ENCODE data around the gene RHBDF1. TPM values are rescaled to one million over a fixed set of nuclear protein-coding genes. Genes with fewer than 3 reads are reported as not detected.
"Not testable (repeated sequence)": the region's sequence is repeated elsewhere in the genome, so short reads cannot be mapped to it uniquely, and the experiment has no call there.

RHBDF1 gene
- total RNA-seq, 8 experiments from 2014 or later: 2.5 to 22.4 (median 14.1) TPM

DNA sequence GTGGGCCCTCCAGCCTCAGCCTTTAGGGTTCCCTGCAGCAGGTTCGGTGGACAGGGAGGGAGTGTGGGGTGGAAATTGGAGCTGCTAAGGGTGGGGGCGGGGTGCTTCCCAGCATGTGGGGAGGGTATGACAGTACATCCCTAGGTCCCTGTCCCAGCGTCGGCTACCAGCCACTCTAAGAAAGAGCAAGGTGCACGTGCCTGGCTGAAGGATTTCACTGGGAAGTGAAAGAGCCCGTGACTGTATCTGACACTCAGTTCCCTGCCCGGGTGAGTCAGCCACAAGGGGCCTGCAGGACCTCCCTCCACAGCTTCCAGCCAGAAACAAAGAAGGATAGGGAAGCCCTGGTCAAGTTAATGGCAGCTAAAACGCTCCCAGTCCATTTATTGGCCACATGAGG, 14.7 kb downstream of the RHBDF1 start:
- no peak overlapping the region for H3K4me3 ChIP-seq
- no peak for ATAC-seq (replicated peaks in 6 of 8)
- in situ Hi-C loops (cut with MboI; ENCODE audit: low pct_unique_long_range_greater_than_20kb in 2 of 9, low sequenced_read_pairs in 9 of 9, unreplicated experiment in 9 of 9): no loop called here
- peaks cover 4 to 5% of the 10 kb centered on the region in 2 donors for H3K4me1 ChIP-seq (replicated peaks in 1 of 2)
- WGBS, 10 experiments: 70 to 100% (median 90%) methylated on average over 1 to 3 of the region's 8 CpGs; no CpG with 5 or more reads in 5 of the 10 experiments
- H3K27ac ChIP-seq: no peak overlapping the region

DNA sequence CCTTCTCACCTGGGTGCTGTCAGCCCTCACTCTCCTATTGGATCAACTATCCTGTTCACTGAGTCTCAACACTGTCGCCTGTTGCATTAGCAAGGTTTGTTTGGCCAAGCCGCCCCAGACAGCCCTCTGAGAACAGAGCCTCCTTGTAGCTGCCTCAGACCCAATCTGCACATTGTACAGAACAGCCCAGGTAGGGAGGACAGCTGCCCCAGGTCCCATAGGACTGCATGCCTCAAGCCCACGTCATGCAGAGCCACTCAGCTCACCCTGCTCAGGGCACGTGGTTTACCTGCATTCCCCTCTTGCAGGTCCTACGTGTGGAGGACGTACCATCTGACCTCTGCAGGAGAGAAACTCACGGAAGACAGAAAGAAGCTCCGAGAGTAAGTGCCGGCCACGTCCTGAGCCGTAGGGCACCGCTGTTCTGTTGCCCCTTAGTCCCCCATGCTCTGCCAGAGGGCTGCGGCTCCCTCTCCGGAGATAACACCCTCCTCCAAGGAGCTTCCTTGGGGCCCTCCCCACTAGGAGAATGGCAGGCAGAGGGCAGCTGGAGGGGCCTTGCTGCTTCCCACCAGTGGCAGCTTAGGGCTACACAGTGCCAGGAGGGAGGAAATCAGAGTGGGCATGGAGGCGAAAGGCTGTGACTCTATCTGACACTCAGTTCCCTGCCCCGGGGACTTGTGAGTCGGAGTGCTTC, 16.1 kb downstream of the RHBDF1 start:
- Histone ChIP-seq H3K4me1 (replicated peaks in 1 of 2) (peaks cover 4 to 5% of the 10 kb centered on the region in 2 donors), H3K27ac (no peak overlapping the region), H3K4me3 (no peak overlapping the region)
- in situ Hi-C loops (cut with MboI; ENCODE audit: low pct_unique_long_range_greater_than_20kb in 2 of 9, low sequenced_read_pairs in 9 of 9, unreplicated experiment in 9 of 9): no loop called here
- no peak for ATAC-seq (replicated peaks in 6 of 8)
- 72 to 100% (median 90%) methylated on average over 3 to 14 of the region's 17 CpGs; no CpG with 5 or more reads in 5 of the 10 experiments for WGBS, 10 experiments

DNA sequence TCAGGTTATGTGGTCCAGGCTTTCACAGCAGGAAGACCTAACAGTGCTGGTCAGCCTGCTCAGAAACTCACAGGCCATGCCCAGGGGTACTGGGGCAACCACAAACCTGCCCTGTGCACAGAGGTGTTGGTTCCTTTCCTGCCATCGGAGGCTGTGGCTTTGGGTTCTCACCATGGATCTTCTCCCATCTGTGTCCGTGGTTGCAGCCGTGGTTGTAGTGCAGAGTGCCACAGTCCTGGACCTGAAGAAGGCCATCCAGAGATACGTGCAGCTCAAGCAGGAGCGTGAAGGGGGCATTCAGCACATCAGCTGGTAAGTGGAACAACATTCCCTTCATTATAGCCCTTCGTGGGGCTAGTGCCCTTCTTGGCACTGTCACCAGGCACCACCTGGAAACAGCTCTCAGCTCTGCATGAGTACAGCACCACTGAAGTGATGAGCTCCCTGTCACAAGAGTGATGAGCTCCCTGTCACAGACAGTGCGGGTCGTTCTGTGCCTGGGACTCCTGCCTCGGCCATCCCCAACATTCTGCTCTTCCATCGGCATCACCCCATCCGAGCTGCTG, 16.8 kb downstream of the RHBDF1 start:
- ATAC-seq (replicated peaks in 6 of 8): no peak
- WGBS, 10 experiments: 82 to 100% (median 97%) methylated on average over 2 to 5 of the region's 11 CpGs; no CpG with 5 or more reads in 6 of the 10 experiments
- in situ Hi-C loops (cut with MboI; ENCODE audit: low pct_unique_long_range_greater_than_20kb in 2 of 9, low sequenced_read_pairs in 9 of 9, unreplicated experiment in 9 of 9): no loop called here
- Histone ChIP-seq H3K4me1 (replicated peaks in 1 of 2) (peaks cover 4 to 5% of the 10 kb centered on the region in 2 donors), H3K4me3 (no peak overlapping the region), H3K27ac (no peak overlapping the region)

DNA sequence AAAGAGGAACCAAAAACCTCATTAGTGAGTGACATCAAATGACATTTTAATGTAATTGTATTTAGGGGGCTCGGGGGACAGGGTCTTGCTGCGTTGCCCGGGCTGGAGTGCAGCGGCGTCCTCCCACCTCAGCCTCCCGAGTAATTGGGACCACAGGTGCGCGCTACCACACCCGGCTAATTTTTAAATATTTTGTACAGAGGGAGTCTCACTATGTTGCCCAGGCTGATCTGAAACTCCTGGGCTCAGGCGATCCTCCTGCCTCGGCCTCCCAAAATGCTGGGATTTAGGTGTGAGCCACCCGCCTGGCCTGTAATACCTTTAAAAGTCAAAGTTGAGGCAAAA, 18.2 kb downstream of the RHBDF1 start:
- H3K4me3 ChIP-seq: peak overlapping the region; percentile 54 to 94 (median 80)
- no peak for ATAC-seq (replicated peaks in 6 of 8)
- 50 to 83% (median 63%) methylated on average over 2 to 6 of the region's 12 CpGs; no CpG with 5 or more reads in 4 of the 10 experiments for WGBS, 10 experiments
- peaks cover 4 to 5% of the 10 kb centered on the region in 2 donors for H3K4me1 ChIP-seq (replicated peaks in 1 of 2)
- no peak overlapping the region for H3K27ac ChIP-seq
- in situ Hi-C loops (cut with MboI; ENCODE audit: low pct_unique_long_range_greater_than_20kb in 2 of 9, low sequenced_read_pairs in 9 of 9, unreplicated experiment in 9 of 9): no loop called here

DNA sequence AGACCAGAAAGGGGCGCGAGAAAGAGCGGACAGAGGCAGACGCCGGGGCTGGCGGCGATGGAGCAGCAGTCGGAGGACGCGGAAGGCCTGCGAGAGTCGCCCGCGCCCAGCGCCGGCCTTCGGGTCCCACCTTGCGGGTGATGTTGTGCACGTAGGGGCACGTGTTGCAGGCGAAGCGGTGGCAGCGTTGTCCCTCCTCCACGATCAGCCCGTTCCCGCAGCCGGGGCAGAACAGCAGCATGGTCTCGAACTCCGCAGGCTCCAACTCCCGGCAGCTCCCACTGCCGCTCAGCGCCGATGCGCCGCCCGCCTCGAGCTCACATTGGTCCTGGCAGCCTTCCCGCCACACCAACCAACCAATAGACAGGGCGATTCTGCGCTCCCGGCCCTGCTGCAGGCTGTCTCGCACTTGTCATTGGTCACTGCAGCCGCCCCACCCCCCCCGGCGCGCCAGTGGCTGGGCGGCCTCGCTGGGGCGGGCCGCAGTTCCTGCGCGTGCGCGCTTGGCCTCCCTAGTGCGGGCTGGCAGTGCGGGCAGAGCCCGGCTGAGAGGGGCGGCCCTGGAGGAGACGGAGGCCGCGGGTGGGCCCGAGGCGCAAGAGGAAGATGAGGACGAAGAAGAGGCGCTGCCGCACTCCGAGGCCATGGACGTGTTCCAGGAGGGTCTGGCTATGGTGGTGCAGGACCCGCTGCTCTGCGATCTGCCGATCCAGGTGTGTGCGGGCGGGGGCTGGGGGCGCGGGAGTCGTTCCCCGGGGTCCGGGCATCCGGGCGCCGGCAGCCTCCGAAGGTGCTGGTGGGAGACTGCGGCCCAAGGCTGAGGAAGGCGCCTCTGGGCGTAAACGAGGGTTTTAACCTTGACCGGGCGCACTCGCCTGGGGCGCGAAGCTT, 18.8 kb downstream of the RHBDF1 start, which contains the start of the genes POLR3K and SNRNP25:
Gene POLR3K (minus strand): TSS at position 263 of the 891 bp plus-strand sequence. CDS start 22 bp downstream, at position 241.
Gene SNRNP25 (plus strand): TSS at position 483 of the 891 bp plus-strand sequence. CDS start 189 bp downstream, at position 672.
- 0 to 7% (median 0%) methylated on average over 1 to 6 of the region's 91 CpGs; no CpG with 5 or more reads in 5 of the 10 experiments for WGBS, 10 experiments
- Histone ChIP-seq H3K4me3 (peak within 1 kb of the TSS; percentile 54 to 94 (median 80)), H3K27ac (peak within 1 kb of the TSS; percentile 8 to 21), H3K4me1 (replicated peaks in 1 of 2) (peaks cover 4 to 5% of the 10 kb centered on the region in 2 donors)
- in situ Hi-C loops (cut with MboI; ENCODE audit: low pct_unique_long_range_greater_than_20kb in 2 of 9, low sequenced_read_pairs in 9 of 9, unreplicated experiment in 9 of 9): no loop called here
- ATAC-seq (replicated peaks in 6 of 8): peak; percentile 91 to 98 (median 97)

DNA sequence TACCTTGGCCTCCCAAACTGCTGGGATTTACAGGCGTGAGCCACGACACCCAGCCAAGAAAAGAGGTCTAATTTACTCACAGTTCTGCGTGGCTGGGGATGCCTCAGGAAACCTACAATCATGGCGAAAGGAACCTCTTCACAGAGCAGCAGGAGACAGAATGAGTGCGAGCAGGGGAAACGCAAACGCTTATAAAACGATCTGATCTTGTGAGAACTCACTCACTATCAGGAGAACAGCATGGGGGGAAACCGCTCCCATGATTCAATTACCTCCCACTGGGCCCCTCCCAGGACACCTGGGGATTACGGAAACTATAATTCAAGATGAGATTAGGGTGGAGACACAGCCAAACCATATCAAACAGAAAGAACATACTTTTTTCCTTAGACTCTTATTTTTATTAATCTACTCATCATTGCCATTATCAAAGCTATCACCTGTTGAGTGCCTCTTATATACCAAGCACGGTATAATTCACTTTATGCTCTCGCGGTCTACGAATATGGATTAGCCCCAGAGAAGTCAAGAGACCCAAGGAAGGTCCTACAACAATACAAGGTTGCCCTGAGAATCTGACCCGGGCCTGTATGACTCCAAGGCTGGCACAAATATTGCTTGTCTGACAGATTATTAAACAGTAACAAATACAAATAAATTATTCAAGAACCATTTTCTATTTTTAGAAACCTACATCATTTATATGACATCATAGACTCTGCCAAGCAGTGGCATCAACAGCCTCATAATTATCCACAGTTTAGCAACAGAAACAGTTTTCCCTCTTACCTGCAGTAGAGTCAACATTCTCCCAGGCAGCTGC, 21.5 kb downstream of the RHBDF1 start:
- H3K4me3 ChIP-seq: no peak overlapping the region
- peaks cover 4 to 5% of the 10 kb centered on the region in 2 donors for H3K4me1 ChIP-seq (replicated peaks in 1 of 2)
- in situ Hi-C loops (cut with MboI; ENCODE audit: low pct_unique_long_range_greater_than_20kb in 2 of 9, low sequenced_read_pairs in 9 of 9, unreplicated experiment in 9 of 9): no loop called here
- 50 to 93% (median 82%) methylated on average over 1 to 12 of the region's 15 CpGs; no CpG with 5 or more reads in 2 of the 10 experiments for WGBS, 10 experiments
- ATAC-seq (replicated peaks in 6 of 8): no peak
- H3K27ac ChIP-seq: no peak overlapping the region

DNA sequence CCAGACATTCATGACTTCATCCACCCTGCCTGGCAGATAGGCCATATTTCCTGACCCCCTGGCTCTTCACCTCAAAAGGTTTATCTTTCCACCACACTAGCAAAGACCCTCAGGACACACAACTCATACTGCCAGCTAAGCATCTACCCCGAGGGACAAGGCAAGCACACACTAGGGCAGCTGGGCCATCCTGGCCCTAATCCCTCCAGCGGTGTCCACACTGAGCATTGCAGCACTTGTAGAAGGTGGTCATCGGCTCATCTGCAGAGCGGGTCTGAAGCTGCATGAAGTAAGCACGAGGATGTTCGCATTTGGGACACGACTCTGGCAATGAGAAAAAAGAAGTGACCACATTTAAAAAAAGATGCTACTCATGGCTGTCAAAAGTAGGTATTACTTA, 25.2 kb downstream of the RHBDF1 start:
- ATAC-seq (replicated peaks in 6 of 8): no peak
- Histone ChIP-seq H3K27ac (no peak overlapping the region), H3K4me1 (replicated peaks in 1 of 2) (no peaks in the 10 kb centered on the region), H3K4me3 (no peak overlapping the region)
- WGBS, 10 experiments: 86 to 100% (median 97%) methylated on average over 2 to 6 of the region's 7 CpGs; no CpG with 5 or more reads in 7 of the 10 experiments
- in situ Hi-C loops (cut with MboI; ENCODE audit: low pct_unique_long_range_greater_than_20kb in 2 of 9, low sequenced_read_pairs in 9 of 9, unreplicated experiment in 9 of 9): no loop called here

DNA sequence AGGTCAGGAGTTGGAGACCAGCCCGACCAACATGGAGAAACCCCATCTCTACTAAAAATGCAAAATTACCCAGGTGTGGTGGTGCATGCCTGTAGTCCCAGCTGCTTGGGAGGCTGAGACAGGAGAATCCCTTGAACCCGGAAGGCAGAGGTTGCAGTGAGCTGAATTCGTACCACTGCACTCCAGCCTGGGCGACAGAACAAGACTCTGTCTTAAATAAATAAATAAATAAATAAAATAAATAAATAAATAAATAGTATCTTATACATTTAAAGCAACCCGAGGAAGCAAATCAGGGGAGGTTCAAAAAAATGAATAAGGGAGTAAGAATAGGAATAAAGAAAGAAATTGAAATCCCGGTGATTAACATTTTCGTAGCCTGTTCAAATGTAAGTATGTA, 25.9 kb downstream of the RHBDF1 start:
- in situ Hi-C loops (cut with MboI; ENCODE audit: low pct_unique_long_range_greater_than_20kb in 2 of 9, low sequenced_read_pairs in 9 of 9, unreplicated experiment in 9 of 9); ATAC-seq (replicated peaks in 6 of 8); H3K4me3 ChIP-seq; H3K4me1 ChIP-seq (replicated peaks in 1 of 2); H3K27ac ChIP-seq: not testable (repeated sequence)
- WGBS, 10 experiments: 84 to 100% (median 95%) methylated on average over 1 to 7 of the region's 7 CpGs

DNA sequence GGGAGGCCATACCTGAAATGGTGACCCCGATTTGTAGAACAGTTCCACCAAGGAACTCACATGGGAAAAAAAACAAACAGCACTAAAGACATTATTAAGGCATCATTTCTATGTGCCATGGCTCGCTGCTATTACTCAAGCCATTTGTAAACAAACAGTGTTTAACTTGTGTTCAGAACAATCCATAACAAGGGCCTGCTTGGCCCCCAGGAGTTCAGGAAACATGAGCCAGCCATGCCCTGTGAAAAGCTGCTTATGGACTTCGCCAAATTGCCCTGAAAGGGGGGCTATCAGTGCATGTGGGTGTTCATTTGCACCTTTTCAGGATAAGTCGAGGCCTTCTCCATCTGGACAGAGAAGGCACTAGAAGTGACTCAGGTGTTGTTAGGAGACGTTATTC, 27.0 kb downstream of the RHBDF1 start:
- Histone ChIP-seq H3K27ac (no peak overlapping the region), H3K4me1 (replicated peaks in 1 of 2) (no peaks in the 10 kb centered on the region), H3K4me3 (no peak overlapping the region)
- ATAC-seq (replicated peaks in 6 of 8): peak in 2 of 8 experiments; percentile 10 to 66
- in situ Hi-C loops (cut with MboI; ENCODE audit: low pct_unique_long_range_greater_than_20kb in 2 of 9, low sequenced_read_pairs in 9 of 9, unreplicated experiment in 9 of 9): no loop called here
- WGBS, 10 experiments: 75 to 100% (median 94%) methylated on average over 1 to 4 of the region's 5 CpGs

DNA sequence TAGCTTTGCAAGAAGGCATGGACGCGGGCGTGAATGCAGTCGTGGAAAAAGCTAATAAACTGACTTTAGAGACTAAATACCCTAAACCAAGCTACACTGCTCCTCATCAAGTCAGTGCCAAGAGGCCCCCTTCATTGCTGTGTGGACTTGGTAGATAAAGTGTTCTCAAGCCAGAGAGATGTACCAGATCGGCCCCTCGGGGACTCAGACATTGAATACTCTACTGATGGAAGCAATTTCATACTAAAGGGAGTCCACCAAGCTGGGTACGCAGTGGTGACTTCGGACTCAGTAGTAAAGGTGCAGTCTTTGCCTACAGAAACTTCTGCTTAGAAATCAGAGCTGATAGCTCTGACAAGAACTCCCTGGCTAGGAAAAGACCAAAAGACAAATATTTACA, 27.8 kb downstream of the RHBDF1 start:
- in situ Hi-C loops (cut with MboI; ENCODE audit: low pct_unique_long_range_greater_than_20kb in 2 of 9, low sequenced_read_pairs in 9 of 9, unreplicated experiment in 9 of 9): no loop called here
- 89 to 100% (median 95%) methylated on average over 2 to 8 of the region's 8 CpGs for WGBS, 10 experiments

DNA sequence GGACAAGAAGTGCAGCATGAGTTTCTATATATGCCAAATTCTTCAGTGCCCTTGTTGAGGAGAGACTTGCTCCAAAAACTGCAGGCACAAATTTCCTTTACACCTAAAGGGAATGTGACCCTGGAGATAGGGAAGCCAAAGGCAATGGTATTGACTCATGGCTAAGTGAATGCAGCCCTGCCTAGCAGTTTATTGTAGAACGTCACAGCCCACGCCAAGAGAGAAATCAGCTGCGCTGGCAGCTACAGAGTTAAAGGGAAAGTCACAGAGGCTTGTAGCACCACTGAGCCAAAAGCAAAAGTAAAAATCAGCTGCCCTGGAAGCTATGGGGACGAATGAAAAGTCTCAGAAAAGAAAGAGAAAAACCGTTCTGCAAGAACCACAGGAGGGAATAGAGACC, 29.1 kb downstream of the RHBDF1 start:
- no peak for ATAC-seq (replicated peaks in 6 of 8)
- no peak overlapping the region for H3K4me3 ChIP-seq
- WGBS, 10 experiments: 40 to 89% (median 82%) methylated on average over 1 to 5 of the region's 5 CpGs; no CpG with 5 or more reads in 3 of the 10 experiments
- no peaks in the 10 kb centered on the region for H3K4me1 ChIP-seq (replicated peaks in 1 of 2)
- in situ Hi-C loops (cut with MboI; ENCODE audit: low pct_unique_long_range_greater_than_20kb in 2 of 9, low sequenced_read_pairs in 9 of 9, unreplicated experiment in 9 of 9): no loop called here
- no peak overlapping the region for H3K27ac ChIP-seq

More for the DNA sequence above, 27.8 kb downstream of the RHBDF1 start:
- no peaks in the 10 kb centered on the region for H3K4me1 ChIP-seq (replicated peaks in 1 of 2)
- ATAC-seq (replicated peaks in 6 of 8): no peak
- no peak overlapping the region for H3K4me3 ChIP-seq
- H3K27ac ChIP-seq: no peak overlapping the region

DNA sequence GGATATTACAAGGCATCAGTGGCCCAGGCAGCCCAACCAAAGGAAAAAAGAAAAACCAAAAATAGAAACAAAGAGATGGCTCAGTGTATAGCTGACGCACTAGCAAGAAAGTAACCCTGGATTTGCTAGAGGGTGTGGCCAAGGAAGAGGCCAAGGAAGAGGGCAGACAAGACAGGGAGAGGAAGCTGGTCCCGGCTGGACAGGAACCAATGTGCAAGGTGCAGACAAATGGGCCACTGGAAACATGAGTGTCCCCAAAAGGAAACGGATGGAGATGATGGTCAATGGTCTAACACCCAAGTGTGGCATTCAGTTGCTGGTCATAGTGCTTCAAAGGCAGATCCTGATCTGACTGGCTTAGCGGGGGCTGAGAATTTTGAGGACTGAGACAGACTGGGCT, 29.7 kb downstream of the RHBDF1 start:
- ATAC-seq (replicated peaks in 6 of 8): no peak
- 68 to 100% (median 84%) methylated on average over 1 to 3 of the region's 4 CpGs; no CpG with 5 or more reads in 4 of the 10 experiments for WGBS, 10 experiments
- Histone ChIP-seq H3K4me3 (no peak overlapping the region), H3K4me1 (replicated peaks in 1 of 2) (no peaks in the 10 kb centered on the region), H3K27ac (no peak overlapping the region)
- in situ Hi-C loops (cut with MboI; ENCODE audit: low pct_unique_long_range_greater_than_20kb in 2 of 9, low sequenced_read_pairs in 9 of 9, unreplicated experiment in 9 of 9): no loop called here
